DOHH2 (cell line): ENCODE results near the gene C3orf70.

Experiments used
- H3F3A ChIP-seq: fragments of 200-600 bp; sonication (generic), shearing (Covaris generic); 2 replicates; pipeline ENCODE4 v1.6.0; 2016; ENCODE audit warnings: antibody characterized with exemption, mild to moderate bottlenecking; ENCODE audit not compliant: control insufficient read depth, insufficient read depth
- H3K27ac ChIP-seq: fragments of 200-600 bp; sonication (generic); 2 replicates; pipeline ENCODE4 v1.5.1; 2014; ENCODE audit warnings: low read depth, mild to moderate bottlenecking, low read length, moderate library complexity
- H3K27me3 ChIP-seq: fragments of 200-600 bp; sonication (generic); 2 replicates; pipeline ENCODE4 v1.6.1; 2014; ENCODE audit warnings: mild to moderate bottlenecking, low read length, mixed read lengths; ENCODE audit not compliant: control insufficient read depth
- H3K36me3 ChIP-seq: fragments of 200-600 bp; sonication (generic); 2 replicates; pipeline ENCODE4 v1.6.1; 2014; ENCODE audit warnings: mild to moderate bottlenecking, low read length, moderate library complexity, mixed read lengths; ENCODE audit not compliant: control insufficient read depth
- H3K4me1 ChIP-seq: fragments of 200-600 bp; sonication (generic); 2 replicates; pipeline ENCODE4 v1.6.1; 2014; ENCODE audit warnings: mild to moderate bottlenecking, low read length, mixed read lengths; ENCODE audit not compliant: control insufficient read depth
- H3K4me2 ChIP-seq: fragments of 200-600 bp; sonication (generic); 2 replicates; pipeline ENCODE4 v1.6.0; 2014; ENCODE audit warnings: mild to moderate bottlenecking, low read length, moderate library complexity
- H3K4me3 ChIP-seq: fragments of 200-600 bp; sonication (generic); 2 replicates; pipeline ENCODE4 v1.5.1; 2014; ENCODE audit warnings: mild to moderate bottlenecking, low read length, mixed read lengths
- H3K79me2 ChIP-seq: fragments of 200-600 bp; sonication (generic); 2 replicates; pipeline ENCODE4 v1.6.1; 2014; ENCODE audit warnings: mild to moderate bottlenecking, low read length, mixed read lengths; ENCODE audit not compliant: control insufficient read depth
- H3K9me2 ChIP-seq: fragments of 200-600 bp; sonication (generic); replicated peaks from 2 replicates; pipeline ENCODE4 v1.6.1; 2014; ENCODE audit warnings: mild to moderate bottlenecking, low read length, mixed read lengths; ENCODE audit not compliant: control insufficient read depth
- H3K9me3 ChIP-seq: fragments of 200-600 bp; sonication (generic); 2 replicates; pipeline ENCODE4 v1.6.1; 2014; ENCODE audit warnings: antibody characterized with exemption, low read length, mixed read lengths; ENCODE audit not compliant: control insufficient read depth, insufficient read depth
- H4K20me1 ChIP-seq: fragments of 200-600 bp; sonication (generic); 2 replicates; pipeline ENCODE4 v1.6.0; 2014; ENCODE audit warnings: low read depth, mild to moderate bottlenecking, antibody characterized with exemption, low read length, moderate library complexity; ENCODE audit not compliant: control insufficient read depth, insufficient read depth
- CTCF ChIP-seq: fragments of 200-600 bp; sonication (generic); IDR thresholded peaks from one replicate; pipeline ENCODE4 v1.5.1; 2014; ENCODE audit warnings: antibody characterized with exemption, mild to moderate bottlenecking, low read depth, low read length; ENCODE audit not compliant: poor library complexity, severe bottlenecking
- EZH2phosphoT487 ChIP-seq: fragments of 200-600 bp; sonication (generic); IDR thresholded peaks from 2 replicates; pipeline ENCODE4 v1.6.1; 2017; ENCODE audit warnings: borderline replicate concordance, mild to moderate bottlenecking, antibody characterized with exemption, low read length, moderate library complexity, mixed read lengths

Gene C3orf70

DNA sequence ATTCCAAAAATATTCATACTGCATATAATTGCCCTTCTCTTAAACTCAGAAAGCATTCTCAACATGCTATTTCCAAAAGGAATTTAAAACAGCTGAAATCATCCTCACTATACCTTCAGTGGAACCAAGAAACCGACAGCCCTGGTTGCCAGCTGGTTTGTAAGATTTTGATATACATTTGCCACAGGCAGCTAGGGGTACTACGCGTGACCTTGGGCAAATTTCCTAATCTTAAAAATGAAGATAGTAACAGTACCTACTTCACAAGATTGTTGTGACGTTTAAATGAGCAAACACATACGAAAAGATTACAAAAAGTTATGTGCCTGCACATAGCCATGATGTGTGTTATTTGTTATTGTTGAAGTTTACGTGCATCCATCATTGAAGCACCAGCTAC, 7.3 kb downstream of the C3orf70 start:
- H3K27ac ChIP-seq: no peak overlapping the region
- TF ChIP-seq EZH2phosphoT487 (no peak), CTCF (no peak)
- H3K4me2 ChIP-seq: no peak overlapping the region
- no peaks in the 10 kb centered on the region for H4K20me1 ChIP-seq
- no peaks in the 10 kb centered on the region for H3F3A ChIP-seq
- H3K4me1 ChIP-seq: no peaks in the 10 kb centered on the region
- no peaks in the 10 kb centered on the region for H3K9me2 ChIP-seq
- no peaks in the 10 kb centered on the region for H3K36me3 ChIP-seq
- no peak overlapping the region for H3K4me3 ChIP-seq
- H3K79me2 ChIP-seq: no peaks in the 10 kb centered on the region
- H3K9me3 ChIP-seq: no peaks in the 10 kb centered on the region; the same call in 1 of the 2 replicates
- peaks cover 8% of the 10 kb centered on the region for H3K27me3 ChIP-seq

GRCh38 chr3:185144784-185145183, 8.1 kb downstream of the C3orf70 start:
- H3K4me2 ChIP-seq: no peak overlapping the region
- no peaks in the 10 kb centered on the region for H4K20me1 ChIP-seq
- no peaks in the 10 kb centered on the region for H3K9me2 ChIP-seq
- H3K27me3 ChIP-seq: peaks cover 6% of the 10 kb centered on the region; the same call in 1 of the 2 replicates
- H3F3A ChIP-seq: no peaks in the 10 kb centered on the region
- H3K79me2 ChIP-seq: no peaks in the 10 kb centered on the region
- H3K9me3 ChIP-seq: no peaks in the 10 kb centered on the region; the same call in 1 of the 2 replicates
- no peaks in the 10 kb centered on the region for H3K36me3 ChIP-seq
- H3K4me3 ChIP-seq: no peak overlapping the region
- no peak for TF ChIP-seq CTCF
- TF ChIP-seq EZH2phosphoT487: no peak
- H3K27ac ChIP-seq: no peak overlapping the region
- no peaks in the 10 kb centered on the region for H3K4me1 ChIP-seq

DNA sequence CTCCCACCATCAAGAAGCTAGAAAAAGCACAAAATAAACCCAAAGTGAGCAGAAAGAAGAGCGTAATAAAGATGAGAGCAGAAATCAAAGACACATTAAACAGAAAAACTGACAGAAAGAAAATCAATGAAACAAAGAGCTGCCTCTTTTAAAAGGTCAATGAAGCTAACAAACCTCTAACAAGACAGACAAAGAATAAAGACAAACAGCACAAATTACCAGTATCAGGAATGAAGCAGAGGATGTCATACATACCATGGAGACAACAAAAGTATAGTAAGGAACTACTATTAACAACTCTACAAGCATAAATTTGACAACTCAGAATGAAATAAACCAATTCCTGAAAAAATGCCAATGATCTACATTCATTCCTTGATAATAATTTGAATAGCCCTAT, 15.0 kb downstream of the C3orf70 start:
- no peak overlapping the region for H3K27ac ChIP-seq
- H3K79me2 ChIP-seq: no peaks in the 10 kb centered on the region
- H3K9me2 ChIP-seq: no peaks in the 10 kb centered on the region
- H3K4me3 ChIP-seq: no peak overlapping the region
- TF ChIP-seq CTCF: no peak
- TF ChIP-seq EZH2phosphoT487: no peak
- no peaks in the 10 kb centered on the region for H3F3A ChIP-seq
- peaks cover 1% of the 10 kb centered on the region; the same call in 1 of the 2 replicates for H3K27me3 ChIP-seq
- H3K4me1 ChIP-seq: no peaks in the 10 kb centered on the region
- H4K20me1 ChIP-seq: no peaks in the 10 kb centered on the region
- H3K9me3 ChIP-seq: no peaks in the 10 kb centered on the region
- H3K36me3 ChIP-seq: no peaks in the 10 kb centered on the region
- H3K4me2 ChIP-seq: no peak overlapping the region

GRCh38 chr3:185134509-185134908, 18.4 kb downstream of the C3orf70 start:
- H3K9me3 ChIP-seq: no peaks in the 10 kb centered on the region
- H3K4me3 ChIP-seq: no peak overlapping the region
- TF ChIP-seq EZH2phosphoT487 (no peak), CTCF (no peak)
- no peaks in the 10 kb centered on the region for H3K79me2 ChIP-seq
- no peak overlapping the region for H3K4me2 ChIP-seq
- H4K20me1 ChIP-seq: no peaks in the 10 kb centered on the region
- no peaks in the 10 kb centered on the region for H3K4me1 ChIP-seq
- H3K27me3 ChIP-seq: peaks cover 19% of the 10 kb centered on the region
- H3K27ac ChIP-seq: no peak overlapping the region
- no peaks in the 10 kb centered on the region for H3F3A ChIP-seq
- no peaks in the 10 kb centered on the region for H3K9me2 ChIP-seq
- H3K36me3 ChIP-seq: no peaks in the 10 kb centered on the region
